ENCODE data around the gene TEX26.
A peak's percentile ranks its signal among the peaks of the same experiment; 100 is the strongest.

TEX26 gene

DNA sequence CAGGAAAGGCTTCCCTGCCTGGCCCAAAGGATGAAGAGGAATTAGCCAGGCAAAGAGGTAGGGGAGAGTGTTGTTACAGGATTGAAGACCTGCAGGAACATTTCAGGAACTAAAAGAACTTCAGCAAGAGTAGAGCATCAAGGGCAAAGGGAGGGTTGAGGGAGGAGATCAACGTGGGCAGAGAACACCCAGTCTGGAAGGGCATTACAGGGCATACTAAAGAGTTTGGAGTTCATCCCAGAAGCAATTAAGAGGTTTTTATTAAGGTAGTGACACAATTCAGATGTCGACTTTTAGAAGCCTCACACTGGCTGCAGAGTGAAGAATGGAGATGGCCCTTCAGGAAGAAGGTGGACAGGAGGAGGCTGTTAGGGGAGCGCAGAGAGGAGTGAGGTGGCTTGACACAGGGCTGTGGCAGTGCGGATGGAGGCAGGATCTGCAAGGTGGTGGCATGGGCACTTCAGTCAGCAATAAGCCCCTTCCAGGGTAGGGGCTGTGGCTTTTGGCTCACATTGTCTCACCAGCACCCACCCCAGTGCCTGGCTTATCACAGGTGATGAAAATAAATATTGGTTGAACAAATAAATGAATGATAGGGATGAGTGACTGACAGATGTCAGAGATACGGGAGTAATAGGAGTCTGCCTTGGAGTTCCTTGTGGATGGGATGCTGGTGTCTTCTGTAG, 24.9 kb downstream of the TEX26 start:
- no peak overlapping the region for H3K4me3 ChIP-seq (ENCODE audit: low read depth, low read length)
- DNase-seq (ENCODE audit: low read depth): no peak
- TF ChIP-seq, protein P1, sequence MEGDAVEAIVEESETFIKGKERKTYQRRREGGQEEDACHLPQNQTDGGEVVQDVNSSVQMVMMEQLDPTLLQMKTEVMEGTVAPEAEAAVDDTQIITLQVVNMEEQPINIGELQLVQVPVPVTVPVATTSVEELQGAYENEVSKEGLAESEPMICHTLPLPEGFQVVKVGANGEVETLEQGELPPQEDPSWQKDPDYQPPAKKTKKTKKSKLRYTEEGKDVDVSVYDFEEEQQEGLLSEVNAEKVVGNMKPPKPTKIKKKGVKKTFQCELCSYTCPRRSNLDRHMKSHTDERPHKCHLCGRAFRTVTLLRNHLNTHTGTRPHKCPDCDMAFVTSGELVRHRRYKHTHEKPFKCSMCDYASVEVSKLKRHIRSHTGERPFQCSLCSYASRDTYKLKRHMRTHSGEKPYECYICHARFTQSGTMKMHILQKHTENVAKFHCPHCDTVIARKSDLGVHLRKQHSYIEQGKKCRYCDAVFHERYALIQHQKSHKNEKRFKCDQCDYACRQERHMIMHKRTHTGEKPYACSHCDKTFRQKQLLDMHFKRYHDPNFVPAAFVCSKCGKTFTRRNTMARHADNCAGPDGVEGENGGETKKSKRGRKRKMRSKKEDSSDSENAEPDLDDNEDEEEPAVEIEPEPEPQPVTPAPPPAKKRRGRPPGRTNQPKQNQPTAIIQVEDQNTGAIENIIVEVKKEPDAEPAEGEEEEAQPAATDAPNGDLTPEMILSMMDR (IDR thresholded peaks at IDR 0.05; ENCODE audit: low read depth, low read length, missing control alignments): no peak
- in situ Hi-C loops (cut with HindIII; ENCODE audit: low sequenced_read_pairs): no loop called here

GRCh38 chr13:30959678-30960077, 27.2 kb downstream of the TEX26 start:
- DNase-seq (ENCODE audit: low read depth): no peak
- TF ChIP-seq, protein P1 (IDR thresholded peaks at IDR 0.05; ENCODE audit: low read depth, low read length, missing control alignments): no peak
- in situ Hi-C loops (cut with HindIII; ENCODE audit: low sequenced_read_pairs): no loop called here
- no peak overlapping the region for H3K4me3 ChIP-seq (ENCODE audit: low read depth, low read length)

DNA sequence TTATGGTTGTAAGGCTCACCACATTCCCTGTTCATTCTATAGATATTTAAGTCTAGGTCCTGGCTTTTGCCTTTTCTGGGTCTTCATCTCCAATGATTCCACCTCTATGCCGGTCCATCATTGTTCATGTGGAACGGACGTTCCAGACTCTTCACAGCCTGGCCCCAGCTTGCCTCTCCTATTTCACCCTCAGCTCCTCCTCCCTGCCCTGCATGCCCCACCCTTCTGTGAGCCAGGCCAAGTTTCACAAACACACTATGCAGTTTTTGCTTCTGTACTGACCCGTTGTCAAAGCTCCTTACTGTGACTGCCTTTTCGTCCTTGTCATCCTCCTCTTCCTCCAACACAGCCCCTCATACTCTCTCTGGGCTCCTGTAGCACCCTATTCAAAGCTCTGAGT, 31.3 kb downstream of the TEX26 start:
- no peak overlapping the region for H3K4me3 ChIP-seq (ENCODE audit: low read depth, low read length)
- TF ChIP-seq, protein P1 (IDR thresholded peaks at IDR 0.05; ENCODE audit: low read depth, low read length, missing control alignments): no peak
- DNase-seq (ENCODE audit: low read depth): no peak
- in situ Hi-C loops (cut with HindIII; ENCODE audit: low sequenced_read_pairs): no loop called here

DNA sequence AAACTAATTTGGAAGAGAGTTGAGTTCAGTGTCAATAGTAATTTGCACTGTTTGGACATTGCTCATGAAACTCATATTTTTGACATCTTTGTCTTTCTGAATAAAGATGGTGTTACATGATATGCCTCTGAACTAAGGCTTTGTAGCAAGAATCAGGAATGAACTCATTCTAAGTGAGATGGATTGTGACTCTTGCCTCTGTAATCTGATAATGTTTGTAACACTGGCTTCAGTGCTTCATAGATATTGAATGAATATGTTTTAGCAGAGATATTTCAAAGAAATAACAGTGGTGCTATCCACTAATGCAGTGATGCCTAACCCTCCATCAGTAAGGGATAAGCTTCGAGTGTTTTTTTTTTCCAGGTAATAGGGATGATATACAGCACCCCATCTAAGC, 32.9 kb downstream of the TEX26 start:
- TF ChIP-seq, protein P1 (IDR thresholded peaks at IDR 0.05; ENCODE audit: low read depth, low read length, missing control alignments): no peak
- no peak overlapping the region for H3K4me3 ChIP-seq (ENCODE audit: low read depth, low read length)
- in situ Hi-C loops (cut with HindIII; ENCODE audit: low sequenced_read_pairs): no loop called here
- no peak for DNase-seq (ENCODE audit: low read depth)

DNA sequence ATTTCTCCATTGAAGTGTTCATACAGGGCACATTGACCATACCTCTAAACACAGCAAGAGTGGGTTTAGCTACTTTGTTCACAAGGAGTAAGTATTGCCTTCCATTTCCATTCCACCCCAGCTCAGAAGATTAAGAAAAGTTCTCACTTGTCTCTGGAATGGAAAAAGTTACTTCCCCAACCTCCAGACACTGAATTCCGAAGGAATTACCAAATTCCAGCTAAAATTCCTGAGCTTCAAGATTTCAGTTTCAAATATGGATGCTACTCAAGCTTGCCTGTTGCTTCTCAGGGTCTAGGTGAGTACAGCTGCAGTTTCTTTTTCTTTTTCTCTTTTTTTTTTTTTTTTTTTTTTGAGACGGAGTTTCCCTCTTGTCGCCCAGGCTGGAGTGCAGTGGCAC, 33.6 kb downstream of the TEX26 start:
- no peak overlapping the region for H3K4me3 ChIP-seq (ENCODE audit: low read depth, low read length)
- DNase-seq (ENCODE audit: low read depth): no peak
- TF ChIP-seq, protein P1 (IDR thresholded peaks at IDR 0.05; ENCODE audit: low read depth, low read length, missing control alignments): no peak
- in situ Hi-C loops (cut with HindIII; ENCODE audit: low sequenced_read_pairs): no loop called here

DNA sequence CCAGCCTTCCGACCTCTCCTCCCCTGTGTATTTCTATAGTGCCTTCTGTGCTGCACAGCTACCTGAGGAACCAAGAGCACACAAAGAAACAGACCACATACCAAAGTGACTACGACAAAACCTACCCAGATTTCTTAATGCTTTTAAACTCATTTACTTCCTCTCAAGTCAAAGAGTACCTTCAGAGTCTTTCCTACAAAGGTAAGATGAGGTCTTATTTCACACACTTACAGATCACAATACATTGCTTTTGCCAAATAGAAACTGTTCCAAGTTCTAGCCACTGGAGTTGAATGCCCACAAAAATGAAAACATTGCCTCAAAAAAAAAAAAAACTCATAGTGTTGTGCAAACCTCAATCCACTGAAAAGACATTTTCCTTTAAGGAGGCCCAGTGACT, 36.4 kb downstream of the TEX26 start:
- DNase-seq (ENCODE audit: low read depth): peak; percentile 81
- TF ChIP-seq, protein P1 (IDR thresholded peaks at IDR 0.05; ENCODE audit: low read depth, low read length, missing control alignments): no peak
- in situ Hi-C loops (cut with HindIII; ENCODE audit: low sequenced_read_pairs): no loop called here
- no peak overlapping the region for H3K4me3 ChIP-seq (ENCODE audit: low read depth, low read length)
